K562 (cell line): ENCODE results near the gene NAA40. TPM values are rescaled to one million over a fixed set of nuclear protein-coding genes. Genes with fewer than 3 reads are reported as not detected.

ENCODE experiments used
- ADNP ChIP-seq: fragments of 200-800 bp; sonication (Bioruptor generic); IDR thresholded peaks from 2 replicates; pipeline ENCODE4 v1.6.1; 2016; ENCODE audit warnings: missing genetic modification characterization, missing compliant biosample characterization
- BCL6 ChIP-seq: fragments of 250-450 bp; sonication (Bioruptor Pico); IDR thresholded peaks from 2 replicates; pipeline ENCODE4 v1.4.0; 2020
- CBX8 ChIP-seq: fragments of 200-600 bp; sonication (generic); IDR thresholded peaks from 2 replicates; pipeline ENCODE4 v1.6.1; 2012; ENCODE audit warnings: borderline replicate concordance, mixed run types, low read depth, mild to moderate bottlenecking, moderate library complexity, mixed read lengths, low read length, control low read depth, inconsistent platforms; ENCODE audit not compliant: poor library complexity, severe bottlenecking; ENCODE audit errors: extremely low read depth
- CEBPG ChIP-seq, 3 experiments: fragments of 200-800 bp in 1 of 3; sonication (Bioruptor generic) in 1 of 3; sonication (generic) in 1 of 3; formaldehyde crosslinking in 1 of 3; IDR thresholded peaks in 2 of 3; conservative IDR thresholded peaks in 1 of 3; 2 replicates each; pipeline versions ENCODE4 v1.6.1 to v1.8.0; 2016 to 2022; ENCODE audit warnings: missing compliant biosample characterization in 2 of 3, missing genetic modification characterization in 2 of 3, mild to moderate bottlenecking in 1 of 3, missing genetic modification reagents in 1 of 3
- CREB5 ChIP-seq: fragments of 250-450 bp; sonication (Bioruptor Pico); IDR thresholded peaks from 2 replicates; pipeline ENCODE4 v1.5.0; 2020; ENCODE audit warnings: mild to moderate bottlenecking
- ETV6 ChIP-seq, 3 experiments: fragments of 150-350 bp in 1 of 3; sonication (generic) in 1 of 3; formaldehyde crosslinking in 1 of 3; IDR thresholded peaks; 2 replicates each; pipeline versions ENCODE4 v1.6.1 to v1.8.0; 2014 to 2022; ENCODE audit warnings: borderline replicate concordance in 2 of 3, low read depth in 2 of 3, antibody characterized with exemption in 1 of 3, low read length in 1 of 3, mild to moderate bottlenecking in 1 of 3, missing genetic modification reagents in 1 of 3
- FOXM1 ChIP-seq, 2 experiments: fragments of 450-650 bp in 1 of 2; sonication (generic) in 1 of 2; formaldehyde crosslinking in 1 of 2; IDR thresholded peaks; 2 replicates each; pipeline versions ENCODE4 v1.6.1 to v1.9.0; 2017 to 2022; ENCODE audit warnings: low read depth in 2 of 2, mild to moderate bottlenecking in 2 of 2, missing genetic modification reagents in 1 of 2, moderate library complexity in 1 of 2
- GABPB2 ChIP-seq: fragments of 250-450 bp; sonication (Bioruptor Pico); conservative IDR thresholded peaks from 2 replicates; pipeline ENCODE4 v1.5.1; 2021; ENCODE audit warnings: mild to moderate bottlenecking
- KDM2B ChIP-seq: fragments of 250-450 bp; sonication (Bioruptor Pico); IDR thresholded peaks from 2 replicates; pipeline ENCODE4 v1.8.0; 2021; ENCODE audit warnings: mild to moderate bottlenecking, moderate library complexity
- MTA3 ChIP-seq: fragments of 450-650 bp; formaldehyde crosslinking; IDR thresholded peaks from 2 replicates; pipeline ENCODE4 v1.6.1; 2017; ENCODE audit warnings: mild to moderate bottlenecking, borderline replicate concordance
- PCBP1 ChIP-seq: fragments of 200-400 bp; formaldehyde crosslinking; IDR thresholded peaks from 2 replicates; pipeline ENCODE4 v1.6.1; 2018; ENCODE audit warnings: mild to moderate bottlenecking, low read depth, low read length; ENCODE audit not compliant: poor library complexity, severe bottlenecking
- YY1 ChIP-seq, 3 experiments: IDR thresholded peaks; 2 replicates each; pipeline ENCODE4 v1.6.1; 2011; ENCODE audit warnings: low read length in 2 of 3, mild to moderate bottlenecking in 2 of 3, moderate library complexity in 2 of 3, borderline replicate concordance in 1 of 3, control low read depth in 1 of 3, low read depth in 1 of 3; ENCODE audit not compliant: insufficient read depth in 3 of 3, insufficient replicate concordance in 2 of 3, control insufficient read depth in 1 of 3, insufficient read length in 1 of 3; ENCODE audit errors: extremely low read depth in 1 of 3
- ZFX ChIP-seq: sonication (generic); formaldehyde crosslinking; IDR thresholded peaks from 2 replicates; pipeline ENCODE4 v1.8.0; 2022; ENCODE audit warnings: mild to moderate bottlenecking, missing genetic modification reagents, moderate library complexity
- ZNF431 ChIP-seq: sonication (generic); formaldehyde crosslinking; IDR thresholded peaks from 2 replicates; pipeline ENCODE4 v1.8.0; 2022; ENCODE audit warnings: mild to moderate bottlenecking, missing genetic modification reagents
- ZNF639 ChIP-seq, 2 experiments: fragments of 200-800 bp in 1 of 2; sonication (Bioruptor generic) in 1 of 2; sonication (generic) in 1 of 2; formaldehyde crosslinking in 1 of 2; IDR thresholded peaks in 1 of 2; conservative IDR thresholded peaks in 1 of 2; 2 replicates each; pipeline versions ENCODE4 v1.5.0 to v1.6.1; 2016 to 2020; ENCODE audit warnings: missing compliant biosample characterization in 1 of 2, missing genetic modification characterization in 1 of 2, missing genetic modification reagents in 1 of 2
- polyA plus RNA-seq, 8 experiments: library from polyadenylated mRNA; depleted of rRNA in 4 of 8; stranded (reverse) in 5 of 8; unstranded in 3 of 8; fragments of >200 nt; fragmentation: Nextera tagmentation in 2 of 8; fragmentation: Illumina TruSeq in 1 of 8; extraction: Ambion mirVana in 2 of 8; extraction: Trizol in 1 of 8; gene quantifications; 2 replicates each; pipeline versions ENCODE4 v1.2.1 to v1.2.3, GENCODE V29; 2011 to 2014; ENCODE audit warnings: inconsistent platforms in 1 of 8, missing spikeins in 1 of 8
- total RNA-seq, 7 experiments: library from RNA; depleted of rRNA in 6 of 7; stranded (reverse); fragments of >200 nt in 6 of 7; fragmentation: Illumina TruSeq in 2 of 7; extraction: Trizol in 2 of 7; gene quantifications; 2 replicates each; pipeline versions ENCODE4 v1.2.1 to v1.2.3, GENCODE V29; 2011 to 2021; ENCODE audit warnings: low replicate concordance in 1 of 7
- TF ChIP-seq, protein P1 (sequence below), 2 experiments: fragments of 250-450 bp in 1 of 2; fragments of 450-650 bp in 1 of 2; sonication (Bioruptor Pico) in 1 of 2; IDR thresholded peaks; 2 replicates each; pipeline versions ENCODE4 v1.6.1 to v1.8.0; 2016 to 2021; ENCODE audit warnings: mild to moderate bottlenecking in 2 of 2, moderate library complexity in 2 of 2, missing compliant biosample characterization in 1 of 2, missing genetic modification characterization in 1 of 2
- TF ChIP-seq, protein P2 (sequence below): sonication (generic); formaldehyde crosslinking; IDR thresholded peaks from 2 replicates; pipeline ENCODE4 v1.8.1; 2023; ENCODE audit warnings: mild to moderate bottlenecking, missing genetic modification reagents

The NAA40 gene
- total and polyA plus RNA-seq, 9 of the 15 experiments (the other 6 are each of a cell fraction or from before 2014, with no cell fraction given), result 6.2 to 39.0 (median 23.1) TPM

GRCh38 chr11:63918507-63919191 lies 20.2 kb upstream of the NAA40 start (continued):
- TF ChIP-seq PCBP1 (no peak), CBX8 (no peak), FOXM1 (IDR thresholded peaks at IDR 0.05; ENCODE audit: low read depth) (no peak), FOXM1 (CRISPR knock-in tag; IDR thresholded peaks at IDR 0.05; ENCODE audit: low read depth) (no peak), ZNF639 (CRISPR knock-in tag; conservative IDR thresholded peaks at IDR 0.05 in 1 of 2, IDR thresholded peaks at IDR 0.05 in 1 of 2) (no peak), GABPB2 (CRISPR knock-in tag) (no peak), ADNP (no peak), ETV6 (IDR thresholded peaks at IDR 0.05; ENCODE audit: borderline replicate concordance in 1 of 2, low read depth in 2 of 2, low read length in 1 of 2) (no peak), ETV6 (CRISPR knock-in tag; IDR thresholded peaks at IDR 0.05; ENCODE audit: borderline replicate concordance) (no peak), MTA3 (no peak), CREB5 (CRISPR knock-in tag) (no peak), CEBPG (CRISPR knock-in tag; IDR thresholded peaks at IDR 0.05) (no peak; the same call in 1 of the 2 replicates), CEBPG (tag; conservative IDR thresholded peaks at IDR 0.05 in 1 of 2, IDR thresholded peaks at IDR 0.05 in 1 of 2) (no peak), ZFX (CRISPR knock-in tag) (peak; percentile 42; the same call in 1 of the 2 replicates), YY1 (IDR thresholded peaks at IDR 0.05; ENCODE audit: borderline replicate concordance in 1 of 3, control insufficient read depth in 1 of 3, extremely low read depth in 1 of 3, insufficient read depth in 3 of 3, insufficient read length in 1 of 3, insufficient replicate concordance in 2 of 3, low read depth in 1 of 3, low read length in 2 of 3) (peak in 1 of 3 experiments; percentile 62), BCL6 (CRISPR knock-in tag) (no peak), ZNF431 (CRISPR knock-in tag) (no peak), KDM2B (CRISPR knock-in tag) (no peak)
- TF ChIP-seq, protein P1, sequence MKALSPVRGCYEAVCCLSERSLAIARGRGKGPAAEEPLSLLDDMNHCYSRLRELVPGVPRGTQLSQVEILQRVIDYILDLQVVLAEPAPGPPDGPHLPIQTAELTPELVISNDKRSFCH (CRISPR knock-in tag; IDR thresholded peaks at IDR 0.05), result no peak
- TF ChIP-seq, protein P1 (tag; IDR thresholded peaks at IDR 0.05), result peak; percentile 36; the same call in 1 of the 2 replicates
- TF ChIP-seq, protein P2, sequence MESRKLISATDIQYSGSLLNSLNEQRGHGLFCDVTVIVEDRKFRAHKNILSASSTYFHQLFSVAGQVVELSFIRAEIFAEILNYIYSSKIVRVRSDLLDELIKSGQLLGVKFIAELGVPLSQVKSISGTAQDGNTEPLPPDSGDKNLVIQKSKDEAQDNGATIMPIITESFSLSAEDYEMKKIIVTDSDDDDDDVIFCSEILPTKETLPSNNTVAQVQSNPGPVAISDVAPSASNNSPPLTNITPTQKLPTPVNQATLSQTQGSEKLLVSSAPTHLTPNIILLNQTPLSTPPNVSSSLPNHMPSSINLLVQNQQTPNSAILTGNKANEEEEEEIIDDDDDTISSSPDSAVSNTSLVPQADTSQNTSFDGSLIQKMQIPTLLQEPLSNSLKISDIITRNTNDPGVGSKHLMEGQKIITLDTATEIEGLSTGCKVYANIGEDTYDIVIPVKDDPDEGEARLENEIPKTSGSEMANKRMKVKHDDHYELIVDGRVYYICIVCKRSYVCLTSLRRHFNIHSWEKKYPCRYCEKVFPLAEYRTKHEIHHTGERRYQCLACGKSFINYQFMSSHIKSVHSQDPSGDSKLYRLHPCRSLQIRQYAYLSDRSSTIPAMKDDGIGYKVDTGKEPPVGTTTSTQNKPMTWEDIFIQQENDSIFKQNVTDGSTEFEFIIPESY (CRISPR knock-in tag), result 0 out of 2 replicates have a peak, but pooled peaks have one; percentile 32
